HG03460 (cell line): ENCODE data around the gene DES.

ENCODE experiments used
- ATAC-seq: cut with Tn5 transposase; IDR thresholded peaks from one replicate; pipeline ENCODE4 v1.9.1; 2021; ENCODE audit not compliant: unreplicated experiment

The DES gene

GRCh38 chr2:219437690-219438206 lies 19.6 kb downstream of the DES start:
- no peak for ATAC-seq

GRCh38 chr2:219438453-219438852 lies 20.3 kb downstream of the DES start:
- ATAC-seq: no peak

GRCh38 chr2:219439506-219439905 lies 21.3 kb downstream of the DES start:
- no peak for ATAC-seq

GRCh38 chr2:219440388-219441256 lies 22.4 kb downstream of the DES start:
- ATAC-seq: no peak

- no peak for ATAC-seq
These were observed 23.5 kb downstream of the DES start for GRCh38 chr2:219441451-219442255.

GRCh38 chr2:219442256-219443015 lies 24.3 kb downstream of the DES start:
- ATAC-seq: no peak

- no peak for ATAC-seq
These were observed 25.0 kb downstream of the DES start for GRCh38 chr2:219443016-219443696.

- no peak for ATAC-seq
These were observed 25.5 kb downstream of the DES start for GRCh38 chr2:219443697-219444023.

- ATAC-seq: no peak
These were observed 26.5 kb downstream of the DES start for GRCh38 chr2:219444566-219445091.

GRCh38 chr2:219445220-219445640 lies 27.1 kb downstream of the DES start:
- no peak for ATAC-seq

GRCh38 chr2:219446101-219446504 lies 27.9 kb downstream of the DES start:
- no peak for ATAC-seq

GRCh38 chr2:219446689-219447088 lies 28.5 kb downstream of the DES start:
- ATAC-seq: no peak

GRCh38 chr2:219447242-219448098 lies 29.3 kb downstream of the DES start:
- ATAC-seq: no peak

- ATAC-seq: no peak
These were observed 30.1 kb downstream of the DES start for GRCh38 chr2:219448099-219448775.

- ATAC-seq: no peak
These were observed 30.7 kb downstream of the DES start for GRCh38 chr2:219448776-219449341.

GRCh38 chr2:219449609-219450008 lies 31.4 kb downstream of the DES start:
- no peak for ATAC-seq

GRCh38 chr2:219451661-219452360 lies 33.6 kb downstream of the DES start:
- ATAC-seq: no peak
